Mucosa of descending colon (tissue), 3 donors: Measurements from ENCODE around the gene MYO18B. TPM values are rescaled to one million over a fixed set of nuclear protein-coding genes. Genes with fewer than 3 reads are reported as not detected.

ENCODE experiments used
- ATAC-seq: fragments of 200-7000 bp; cut with Tn5 transposase; one replicate; pipeline ENCODE4 v1.9.1; 2020; ENCODE audit warnings: mild to moderate bottlenecking, moderate library complexity
- DNase-seq, 3 donors: peaks; one replicate each; pipeline ENCODE4 v3.0.0-alpha.2; 2020
- H3K36me3 ChIP-seq: fragments of 200-600 bp; one replicate; pipeline ENCODE4 v1.8.0; 2021; ENCODE audit warnings: low read depth, mild to moderate bottlenecking
- H3K4me1 ChIP-seq: fragments of 200-600 bp; one replicate; pipeline ENCODE4 v1.8.0; 2021; ENCODE audit warnings: low read depth, mild to moderate bottlenecking
- H3K4me3 ChIP-seq: fragments of 200-600 bp; one replicate; pipeline ENCODE4 v1.8.0; 2021; ENCODE audit warnings: mild to moderate bottlenecking
- H3K9me3 ChIP-seq: fragments of 200-600 bp; one replicate; pipeline ENCODE4 v1.8.0; 2021; ENCODE audit warnings: mild to moderate bottlenecking
- intact Hi-C, 2 donors: fragments of 100-400 bp; cut with DNase I in 1 of 2; cut with micrococcal nuclease in 1 of 2; formaldehyde crosslinking; loops; one replicate each; pipeline versions ENCODE4 v1.11.0 to v1.11.1; 2022; cut with DNase I, micrococcal nuclease
- total RNA-seq, 3 donors: library from RNA; stranded (reverse); fragmentation: NEBNext Ultra II Directional in 2 of 3; extraction: Animal tissue kit (Norgen Biotek cat#: 25700) in 2 of 3; gene quantifications; one replicate each; pipeline versions ENCODE4 v1.2.1 to v1.2.4, GENCODE V29; 2021 to 2023
- TF ChIP-seq, protein P1 (sequence below): fragments of 200-600 bp; IDR thresholded peaks from one replicate; pipeline ENCODE4 v1.8.0; 2022; ENCODE audit warnings: antibody characterized with exemption, mild to moderate bottlenecking
- donor health status: DM: no; HTN: no; CAD: no; lungs with moderate emphysema.
- donor health status: DM: no; HTN: no; CAD: no.
- donor health status: DM: no; HTN: yes; CAD: no.

MYO18B gene
- total RNA-seq, 3 donors from 2014 or later = 0.03 to 0.17 (median 0.12) TPM

DNA sequence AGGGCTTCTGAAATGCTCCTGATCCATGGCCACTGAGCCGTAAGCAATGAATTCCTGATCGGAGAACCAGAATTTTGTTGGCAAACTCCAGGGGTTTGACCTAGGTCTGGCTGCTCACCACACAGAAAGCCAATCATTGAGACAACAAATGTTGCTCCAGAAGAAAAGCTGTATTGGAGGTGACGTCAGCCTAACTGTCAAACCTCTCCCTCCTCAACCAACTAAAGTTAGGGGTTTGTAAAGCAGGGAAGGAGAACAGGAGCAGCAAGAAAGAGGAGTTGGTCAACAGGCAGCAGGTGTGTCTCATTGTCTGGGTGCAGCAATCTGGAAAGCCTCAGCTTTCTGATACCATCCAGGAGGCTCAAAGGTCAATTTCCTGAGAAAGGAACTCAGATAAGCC lies 293.5 kb downstream of the MYO18B start:
- DNase-seq = no peak
- intact Hi-C loops = no loop called here
- TF ChIP-seq, protein P1, sequence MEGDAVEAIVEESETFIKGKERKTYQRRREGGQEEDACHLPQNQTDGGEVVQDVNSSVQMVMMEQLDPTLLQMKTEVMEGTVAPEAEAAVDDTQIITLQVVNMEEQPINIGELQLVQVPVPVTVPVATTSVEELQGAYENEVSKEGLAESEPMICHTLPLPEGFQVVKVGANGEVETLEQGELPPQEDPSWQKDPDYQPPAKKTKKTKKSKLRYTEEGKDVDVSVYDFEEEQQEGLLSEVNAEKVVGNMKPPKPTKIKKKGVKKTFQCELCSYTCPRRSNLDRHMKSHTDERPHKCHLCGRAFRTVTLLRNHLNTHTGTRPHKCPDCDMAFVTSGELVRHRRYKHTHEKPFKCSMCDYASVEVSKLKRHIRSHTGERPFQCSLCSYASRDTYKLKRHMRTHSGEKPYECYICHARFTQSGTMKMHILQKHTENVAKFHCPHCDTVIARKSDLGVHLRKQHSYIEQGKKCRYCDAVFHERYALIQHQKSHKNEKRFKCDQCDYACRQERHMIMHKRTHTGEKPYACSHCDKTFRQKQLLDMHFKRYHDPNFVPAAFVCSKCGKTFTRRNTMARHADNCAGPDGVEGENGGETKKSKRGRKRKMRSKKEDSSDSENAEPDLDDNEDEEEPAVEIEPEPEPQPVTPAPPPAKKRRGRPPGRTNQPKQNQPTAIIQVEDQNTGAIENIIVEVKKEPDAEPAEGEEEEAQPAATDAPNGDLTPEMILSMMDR = no peak

DNA sequence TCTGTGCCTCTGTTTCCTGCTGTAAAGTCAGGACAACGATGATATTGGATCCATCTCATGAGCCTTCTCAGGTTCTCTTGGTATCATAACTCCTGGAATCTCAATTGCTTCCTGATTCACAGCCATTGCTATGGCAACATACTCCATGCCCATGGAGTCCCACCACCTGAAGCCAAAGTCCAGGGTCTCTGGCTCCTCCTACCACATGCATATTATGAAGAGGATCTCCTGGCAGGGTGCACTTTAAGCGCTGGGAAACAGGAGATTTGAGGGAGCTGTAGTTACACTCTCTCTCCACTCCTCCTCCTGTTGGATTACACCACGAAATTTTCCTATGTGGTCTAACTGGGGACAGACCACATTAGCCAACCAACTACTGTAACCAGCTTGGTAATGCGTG lies 296.4 kb downstream of the MYO18B start:
- H3K4me1 ChIP-seq = no peaks in the 10 kb centered on the region
- H3K36me3 ChIP-seq = no peaks in the 10 kb centered on the region
- no peak for ATAC-seq
- TF ChIP-seq, protein P1 = no peak
- no peak overlapping the region for H3K4me3 ChIP-seq
- DNase-seq = no peak
- peaks cover 9% of the 10 kb centered on the region for H3K9me3 ChIP-seq
- intact Hi-C loops = no loop called here

More for the DNA sequence above, 293.5 kb downstream of the MYO18B start:
- Histone ChIP-seq H3K4me1 (no peaks in the 10 kb centered on the region), H3K36me3 (no peaks in the 10 kb centered on the region), H3K9me3 (peaks cover 9% of the 10 kb centered on the region), H3K4me3 (no peak overlapping the region)
- ATAC-seq = no peak

DNA sequence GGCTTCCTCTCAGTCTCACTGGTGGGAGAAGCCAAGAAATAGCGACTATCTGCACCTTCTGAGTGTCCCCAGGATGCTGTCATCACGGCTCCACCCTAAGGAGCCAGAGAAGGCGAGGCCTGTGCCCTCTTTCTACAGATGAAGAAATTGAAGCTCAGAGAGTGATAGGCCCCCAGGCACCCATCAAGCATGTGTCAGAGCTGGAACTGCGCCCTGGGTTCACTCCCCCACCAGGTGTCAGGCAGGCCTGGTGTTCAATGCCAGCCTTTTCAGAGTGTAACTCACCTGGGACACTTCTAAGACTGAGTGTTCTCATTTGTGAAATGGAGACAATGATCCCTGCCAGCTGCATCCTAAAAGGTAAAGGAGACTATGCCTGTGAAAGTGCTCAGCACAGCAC lies 299.9 kb downstream of the MYO18B start:
- Histone ChIP-seq H3K36me3 (no peaks in the 10 kb centered on the region), H3K4me3 (no peak overlapping the region), H3K4me1 (no peaks in the 10 kb centered on the region), H3K9me3 (no peaks in the 10 kb centered on the region)
- intact Hi-C loops = no loop called here
- TF ChIP-seq, protein P1 = no peak
- DNase-seq (no peak), ATAC-seq (no peak)

DNA sequence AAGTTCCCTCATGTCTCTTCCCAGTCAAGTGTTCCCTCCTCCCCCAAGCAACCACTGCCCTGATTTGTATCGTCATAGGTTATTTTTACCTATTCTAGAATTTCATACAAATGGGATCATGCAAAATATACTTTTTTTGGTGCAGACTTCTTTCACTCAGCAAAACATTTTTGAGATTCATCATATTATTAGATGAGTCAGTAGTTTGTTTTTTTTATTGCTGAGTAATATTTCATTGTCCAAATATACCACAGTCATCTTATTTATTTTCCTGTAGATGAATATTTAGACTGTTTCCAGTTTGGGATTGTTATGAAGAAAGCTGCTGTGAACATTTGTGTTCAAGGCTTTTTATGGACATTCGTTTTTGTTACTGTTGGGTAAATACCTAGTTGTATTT lies 301.0 kb downstream of the MYO18B start:
- DNase-seq (no peak), ATAC-seq (no peak)
- intact Hi-C loops = no loop called here
- H3K4me1 ChIP-seq = no peaks in the 10 kb centered on the region
- no peaks in the 10 kb centered on the region for H3K36me3 ChIP-seq
- no peak overlapping the region for H3K4me3 ChIP-seq
- no peaks in the 10 kb centered on the region for H3K9me3 ChIP-seq
- TF ChIP-seq, protein P1 = no peak

DNA sequence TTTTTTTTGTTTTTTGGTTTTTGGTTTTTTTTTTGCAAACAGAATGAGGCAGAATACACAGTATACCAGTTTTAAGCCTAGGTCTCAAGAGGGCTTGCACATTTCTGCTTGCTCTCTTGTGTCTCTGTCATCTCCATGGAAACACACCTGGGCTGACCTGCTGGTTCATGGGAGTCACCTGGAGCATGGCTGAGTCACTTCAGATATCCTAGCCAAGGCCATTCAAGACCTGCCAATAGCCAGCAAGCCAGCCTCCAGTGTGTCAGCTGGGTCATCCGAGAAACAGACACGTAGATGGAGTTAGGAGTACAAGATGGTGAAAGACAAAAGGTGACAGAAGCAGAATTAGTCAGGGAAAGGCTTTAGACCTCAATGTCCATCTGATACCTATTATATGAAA lies 303.1 kb downstream of the MYO18B start:
- Histone ChIP-seq H3K4me3 (no peak overlapping the region), H3K4me1 (no peaks in the 10 kb centered on the region), H3K36me3 (no peaks in the 10 kb centered on the region), H3K9me3 (no peaks in the 10 kb centered on the region)
- ATAC-seq (no peak), DNase-seq (no peak)
- TF ChIP-seq, protein P1 = no peak
- intact Hi-C loops = no loop called here

DNA sequence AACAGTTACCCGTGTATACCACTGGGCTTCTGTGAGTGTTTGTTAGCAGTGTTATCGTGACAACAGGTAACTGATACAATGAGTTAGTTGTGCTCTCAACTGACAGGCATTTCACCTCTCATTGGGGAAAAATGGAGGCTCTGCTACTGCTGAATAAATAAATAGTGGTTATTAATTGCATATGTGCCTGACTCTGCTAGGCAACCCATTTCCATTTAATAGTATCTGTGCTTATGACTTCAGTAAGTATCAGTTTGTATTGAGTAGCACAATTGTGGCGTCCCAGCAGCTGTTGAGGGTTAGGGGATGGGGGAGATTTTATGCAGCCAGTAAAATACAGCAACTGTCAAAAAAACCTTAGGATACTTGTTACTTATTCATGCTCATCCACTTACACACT lies 303.9 kb downstream of the MYO18B start:
- ATAC-seq (no peak), DNase-seq (no peak)
- Histone ChIP-seq H3K36me3 (no peaks in the 10 kb centered on the region), H3K9me3 (no peaks in the 10 kb centered on the region), H3K4me3 (no peak overlapping the region), H3K4me1 (no peaks in the 10 kb centered on the region)
- TF ChIP-seq, protein P1 = no peak
- intact Hi-C loops = no loop called here
